CD4-positive, alpha-beta T cell (primary cell): Measurements from ENCODE around the gene RNF144A. TPM values are rescaled to one million over a fixed set of nuclear protein-coding genes. Genes with fewer than 3 reads are reported as not detected.

Experiments used
- ATAC-seq: fragments of 200-7000 bp; cut with Tn5 transposase; one replicate; pipeline ENCODE4 v1.10.0; 2022; ENCODE audit warnings: mild to moderate bottlenecking; ENCODE audit not compliant: poor library complexity
- CTCF ChIA-PET: fragments of 350-600 bp; sonication (Branson Sonifier 250); formaldehyde crosslinking; loops from one replicate; lab custom pipeline; 2021; ENCODE audit warnings: antibody characterized with exemption, inconsistent platforms; lab: Charles Lee
- POLR2A ChIA-PET: fragments of 350-600 bp; sonication (Branson Sonifier 250); formaldehyde crosslinking; loops from one replicate; lab custom pipeline; 2021; ENCODE audit warnings: antibody characterized with exemption, inconsistent platforms; lab: Charles Lee
- DNase-seq, 14 experiments: peaks; one replicate each; pipeline ENCODE4 v3.0.0-alpha.2; 2013 to 2020; ENCODE audit warnings: mixed read lengths in 2 of 14
- H3K27ac ChIP-seq, 2 donors: one replicate each; pipeline versions ENCODE4 v1.5.1 to v1.7.0; 2013; ENCODE audit warnings: low read length in 2 of 2, low read depth in 1 of 2, mild to moderate bottlenecking in 1 of 2
- H3K27me3 ChIP-seq, 2 experiments: 1 replicate in 1 of 2; 2 replicates in 1 of 2; pipeline versions ENCODE4 v1.6.1 to v1.7.0; 2013; ENCODE audit warnings: low read length in 2 of 2, control low read depth in 1 of 2, mild to moderate bottlenecking in 1 of 2, moderate library complexity in 1 of 2; ENCODE audit not compliant: insufficient read depth in 2 of 2, control insufficient read depth in 1 of 2
- H3K36me3 ChIP-seq: one replicate; pipeline ENCODE4 v1.6.1; 2013; ENCODE audit warnings: low read length, control low read depth; ENCODE audit not compliant: insufficient read depth
- H3K4me1 ChIP-seq: one replicate; pipeline ENCODE4 v1.6.1; 2013; ENCODE audit warnings: low read length, control low read depth; ENCODE audit not compliant: insufficient read depth
- H3K4me3 ChIP-seq: one replicate; pipeline ENCODE4 v1.5.1; 2013; ENCODE audit warnings: mild to moderate bottlenecking, low read length, moderate library complexity
- H3K9me3 ChIP-seq, 2 experiments: 1 replicate in 1 of 2; 2 replicates in 1 of 2; pipeline versions ENCODE4 v1.6.1 to v1.7.0; 2013; ENCODE audit warnings: low read length in 2 of 2, mild to moderate bottlenecking in 2 of 2, control low read depth in 1 of 2, moderate library complexity in 1 of 2; ENCODE audit not compliant: control insufficient read depth in 1 of 2, insufficient read depth in 1 of 2
- H3K27ac Mint-ChIP-seq: one replicate; pipeline ENCODE4 v1.8.0; 2020; ENCODE audit warnings: mixed read lengths
- H3K27me3 Mint-ChIP-seq: one replicate; pipeline ENCODE4 v1.8.0; 2021; ENCODE audit warnings: mixed read lengths
- H3K36me3 Mint-ChIP-seq: one replicate; pipeline ENCODE4 v1.8.0; 2021; ENCODE audit warnings: low read depth, mixed read lengths
- H3K4me1 Mint-ChIP-seq: one replicate; pipeline ENCODE4 v1.8.0; 2021; ENCODE audit warnings: low read depth, mixed read lengths
- H3K4me3 Mint-ChIP-seq: one replicate; pipeline ENCODE4 v1.8.0; 2020; ENCODE audit warnings: mild to moderate bottlenecking, mixed read lengths
- H3K9me3 Mint-ChIP-seq: one replicate; pipeline ENCODE4 v1.8.0; 2020; ENCODE audit warnings: mixed read lengths
- CTCF ChIP-seq: fragments of 200-600 bp; IDR thresholded peaks from one replicate; pipeline ENCODE4 v1.8.0; 2022; ENCODE audit warnings: antibody characterized with exemption, mild to moderate bottlenecking
- intact Hi-C, 2 experiments: fragments of 100-400 bp; cut with DNase I in 1 of 2; cut with micrococcal nuclease in 1 of 2; formaldehyde crosslinking; loops; one replicate each; pipeline versions ENCODE4 v1.15.1 to v1.9.0; 2023 to 2025; cut with DNase I, micrococcal nuclease
- total RNA-seq, 174 experiments: library from RNA in 2 of 174; stranded (reverse) in 2 of 174; gene quantifications; one replicate each; pipeline ENCODE4 v1.2.3 and lab custom pipeline; 2021 to 2026

RNF144A gene
- total RNA-seq, 2 experiments from 2014 or later = 39.0 to 40.1 TPM

GRCh38 chr2:7026742-7027141 lies 109.5 kb downstream of the RNF144A start:
- intact Hi-C loops = loop anchor here in 1 of 2 experiments (5.0 kb wide), 1 partner anchor 129 kb away; no protein-coding TSS in a partner anchor
- Histone ChIP-seq H3K4me3 (no peak overlapping the region), H3K27me3 (no peaks in the 10 kb centered on the region), H3K36me3 (peaks cover 75% of the 10 kb centered on the region), H3K27ac (no peak overlapping the region), H3K9me3 (no peaks in the 10 kb centered on the region), H3K4me1 (peaks cover 9% of the 10 kb centered on the region)
- ATAC-seq = no peak
- POLR2A ChIA-PET = no interaction called here
- peaks cover 88% of the 10 kb centered on the region for H3K36me3 Mint-ChIP-seq
- H3K9me3 Mint-ChIP-seq = no peaks in the 10 kb centered on the region
- no peak for DNase-seq
- peaks cover 8% of the 10 kb centered on the region for H3K4me1 Mint-ChIP-seq
- no peak overlapping the region for H3K4me3 Mint-ChIP-seq
- no peaks in the 10 kb centered on the region for H3K27me3 Mint-ChIP-seq
- peak overlapping the region; percentile 66 for H3K27ac Mint-ChIP-seq
- CTCF ChIA-PET = no interaction called here
- no peak for TF ChIP-seq CTCF

GRCh38 chr2:7027411-7027810 lies 110.2 kb downstream of the RNF144A start:
- intact Hi-C loops = loop anchor here in 1 of 2 experiments (5.0 kb wide), 1 partner anchor 130 kb away; no protein-coding TSS in a partner anchor
- ATAC-seq (no peak), DNase-seq (no peak)
- TF ChIP-seq CTCF = no peak
- no peak overlapping the region for H3K4me3 ChIP-seq
- H3K9me3 ChIP-seq = no peaks in the 10 kb centered on the region
- CTCF ChIA-PET = no interaction called here
- peaks cover 86% of the 10 kb centered on the region for H3K36me3 Mint-ChIP-seq
- H3K9me3 Mint-ChIP-seq = no peaks in the 10 kb centered on the region
- POLR2A ChIA-PET = no interaction called here
- peaks cover 73% of the 10 kb centered on the region for H3K36me3 ChIP-seq
- peaks cover 12% of the 10 kb centered on the region for H3K4me1 Mint-ChIP-seq
- peaks cover 16% of the 10 kb centered on the region for H3K4me1 ChIP-seq
- H3K27me3 ChIP-seq = no peaks in the 10 kb centered on the region
- H3K27ac ChIP-seq = no peak overlapping the region
- H3K27me3 Mint-ChIP-seq = no peaks in the 10 kb centered on the region
- no peak overlapping the region for H3K4me3 Mint-ChIP-seq
- peak overlapping the region; percentile 66 for H3K27ac Mint-ChIP-seq

GRCh38 chr2:7027956-7028655 lies 110.9 kb downstream of the RNF144A start:
- Histone ChIP-seq H3K9me3 (no peaks in the 10 kb centered on the region), H3K27ac (no peak overlapping the region), H3K4me3 (no peak overlapping the region), H3K36me3 (peaks cover 75% of the 10 kb centered on the region), H3K27me3 (no peaks in the 10 kb centered on the region), H3K4me1 (peaks cover 17% of the 10 kb centered on the region)
- ATAC-seq = no peak
- Mint-ChIP-seq H3K9me3 (no peaks in the 10 kb centered on the region), H3K4me1 (peaks cover 16% of the 10 kb centered on the region), H3K4me3 (no peak overlapping the region), H3K27ac (peak overlapping the region; percentile 66), H3K27me3 (no peaks in the 10 kb centered on the region), H3K36me3 (peaks cover 86% of the 10 kb centered on the region)
- CTCF ChIA-PET = no interaction called here
- intact Hi-C loops = loop anchor here in 1 of 2 experiments (5.0 kb wide), 1 partner anchor 131 kb away; no protein-coding TSS in a partner anchor
- no peak for DNase-seq
- POLR2A ChIA-PET = interaction anchor here (1.5 kb wide), 1 partner anchor 31 kb away, joined by 3 read pairs; no protein-coding TSS in a partner anchor
- TF ChIP-seq CTCF = no peak
